WTC11 (cell line): ENCODE results near the gene CACTIN. TPM values are rescaled to one million over a fixed set of nuclear protein-coding genes. Genes with fewer than 3 reads are reported as not detected.
A peak's percentile ranks its signal among the peaks of the same experiment; 100 is the strongest.

ENCODE experiments used
- ATAC-seq: fragments of 200-7000 bp; cut with Tn5 transposase; 2 replicates; pipeline ENCODE4 v1.10.0; 2021; ENCODE audit warnings: mild to moderate bottlenecking, moderate library complexity
- CTCF ChIA-PET: fragments of 300-600 bp; sonication (Branson Sonifier 250); formaldehyde crosslinking; loops from one replicate; lab custom pipeline; 2021; ENCODE audit warnings: antibody characterized with exemption; lab: Charles Lee
- POLR2A ChIA-PET: fragments of 350-600 bp; sonication (Branson Sonifier 250); formaldehyde crosslinking; loops from one replicate; lab custom pipeline; 2021; ENCODE audit warnings: antibody characterized with exemption; lab: Charles Lee
- DNase-seq: peaks from one replicate; pipeline ENCODE4 v3.0.0; 2021; ENCODE audit warnings: low spot score
- H3K27ac Mint-ChIP-seq: 2 replicates; pipeline ENCODE4 v1.8.0; 2021; ENCODE audit warnings: mixed read lengths
- H3K27me3 Mint-ChIP-seq: 2 replicates; pipeline ENCODE4 v1.8.0; 2021; ENCODE audit warnings: low read depth, mild to moderate bottlenecking, moderate library complexity, mixed read lengths
- H3K36me3 Mint-ChIP-seq: 2 replicates; pipeline ENCODE4 v1.8.0; 2021; ENCODE audit warnings: mixed read lengths
- H3K4me1 Mint-ChIP-seq: 2 replicates; pipeline ENCODE4 v1.8.0; 2022; ENCODE audit warnings: mixed read lengths
- H3K4me3 Mint-ChIP-seq: 2 replicates; pipeline ENCODE4 v1.8.0; 2021; ENCODE audit warnings: mild to moderate bottlenecking, moderate library complexity, mixed read lengths
- H3K9me3 Mint-ChIP-seq: 2 replicates; pipeline ENCODE4 v1.8.0; 2021; ENCODE audit warnings: mixed read lengths
- AFF4 ChIP-seq: sonication (generic); formaldehyde crosslinking; IDR thresholded peaks from 2 replicates; pipeline ENCODE4 v1.8.1; 2023; ENCODE audit warnings: mild to moderate bottlenecking, missing genetic modification reagents, borderline replicate concordance
- CREB1 ChIP-seq: sonication (generic); formaldehyde crosslinking; IDR thresholded peaks from 2 replicates; pipeline ENCODE4 v1.8.0; 2023; ENCODE audit warnings: mild to moderate bottlenecking, missing genetic modification reagents
- CTCF ChIP-seq: fragments of 200-600 bp; IDR thresholded peaks from 2 replicates; pipeline ENCODE4 v1.8.0; 2022; ENCODE audit warnings: antibody characterized with exemption
- ELF4 ChIP-seq: sonication (generic); formaldehyde crosslinking; IDR thresholded peaks from 2 replicates; pipeline ENCODE4 v1.8.1; 2022; ENCODE audit warnings: low read depth, mild to moderate bottlenecking, moderate library complexity, missing genetic modification reagents
- ERG ChIP-seq: fragments of 250-450 bp; sonication (Bioruptor Pico); IDR thresholded peaks from 2 replicates; pipeline ENCODE4 v1.8.0; 2021; ENCODE audit warnings: mild to moderate bottlenecking
- ETV6 ChIP-seq: sonication (generic); formaldehyde crosslinking; IDR thresholded peaks from 2 replicates; pipeline ENCODE4 v1.8.1; 2022; ENCODE audit warnings: mild to moderate bottlenecking, missing genetic modification reagents
- GTF2I ChIP-seq: fragments of 250-450 bp; sonication (Bioruptor Pico); conservative IDR thresholded peaks from 2 replicates; pipeline ENCODE4 v1.4.0; 2021; ENCODE audit warnings: mild to moderate bottlenecking
- MLX ChIP-seq: sonication (generic); formaldehyde crosslinking; IDR thresholded peaks from 2 replicates; pipeline ENCODE4 v1.8.1; 2023; ENCODE audit warnings: mild to moderate bottlenecking, missing genetic modification reagents, moderate library complexity
- MYBL2 ChIP-seq: sonication (generic); formaldehyde crosslinking; IDR thresholded peaks from 2 replicates; pipeline ENCODE4 v1.8.1; 2023; ENCODE audit warnings: mild to moderate bottlenecking, moderate library complexity, missing genetic modification reagents
- NFATC4 ChIP-seq: fragments of 250-450 bp; sonication (Bioruptor Pico); IDR thresholded peaks from 2 replicates; pipeline ENCODE4 v1.9.0; 2021; ENCODE audit warnings: mild to moderate bottlenecking
- NR1H2 ChIP-seq: sonication (generic); formaldehyde crosslinking; IDR thresholded peaks from 2 replicates; pipeline ENCODE4 v1.9.0; 2021; ENCODE audit warnings: mild to moderate bottlenecking, moderate library complexity, missing genetic modification reagents
- NR2C2 ChIP-seq: sonication (generic); formaldehyde crosslinking; IDR thresholded peaks from 2 replicates; pipeline ENCODE4 v1.8.0; 2022; ENCODE audit warnings: mild to moderate bottlenecking, missing genetic modification reagents
- NR3C1 ChIP-seq: sonication (generic); formaldehyde crosslinking; conservative IDR thresholded peaks from 2 replicates; pipeline ENCODE4 v1.8.1; 2023; ENCODE audit warnings: low read depth, mild to moderate bottlenecking, missing genetic modification reagents
- SOX15 ChIP-seq: fragments of 250-450 bp; sonication (Bioruptor Pico); IDR thresholded peaks from 2 replicates; pipeline ENCODE4 v1.9.0; 2021; ENCODE audit warnings: mild to moderate bottlenecking
- SP1 ChIP-seq: sonication (generic); formaldehyde crosslinking; conservative IDR thresholded peaks from 2 replicates; pipeline ENCODE4 v1.8.1; 2022; ENCODE audit warnings: missing genetic modification reagents
- STAT6 ChIP-seq: sonication (generic); formaldehyde crosslinking; conservative IDR thresholded peaks from 2 replicates; pipeline ENCODE4 v1.8.1; 2023; ENCODE audit warnings: mild to moderate bottlenecking, low read depth, missing genetic modification reagents, moderate library complexity
- ZBTB21 ChIP-seq: sonication (generic); formaldehyde crosslinking; IDR thresholded peaks from 2 replicates; pipeline ENCODE4 v1.8.1; 2023; ENCODE audit warnings: mild to moderate bottlenecking, missing genetic modification reagents, borderline replicate concordance
- ZNF219 ChIP-seq: sonication (generic); formaldehyde crosslinking; IDR thresholded peaks from 2 replicates; pipeline ENCODE4 v1.8.0; 2023; ENCODE audit warnings: missing genetic modification reagents, mild to moderate bottlenecking, borderline replicate concordance
- total RNA-seq: library from RNA; stranded (reverse); gene quantifications from 3 replicates; pipeline ENCODE4 v1.2.3, GENCODE V29; 2021

CACTIN gene
- total RNA-seq, 1 experiment from 2014 or later, result 42.2 TPM

- ATAC-seq (peak; percentile 74), DNase-seq (peak; percentile 81)
Observed at GRCh38 chr19:3665681-3666544, 39.3 kb upstream of the CACTIN start.

More at GRCh38 chr19:3665681-3666544, 39.3 kb upstream of the CACTIN start:
- H3K4me3 Mint-ChIP-seq, result no peak overlapping the region
- TF ChIP-seq ZBTB21 (CRISPR knock-in tag) (0 out of 2 replicates have a peak, but pooled peaks have one; percentile 55), ELF4 (CRISPR knock-in tag) (no peak), CREB1 (CRISPR knock-in tag) (no peak), NR3C1 (CRISPR knock-in tag) (no peak), SOX15 (CRISPR knock-in tag) (no peak), ERG (CRISPR knock-in tag) (no peak), NR2C2 (CRISPR knock-in tag) (no peak), AFF4 (CRISPR knock-in tag) (no peak), MYBL2 (CRISPR knock-in tag) (no peak), NR1H2 (CRISPR knock-in tag) (no peak), NFATC4 (CRISPR knock-in tag) (no peak), STAT6 (no peak), MLX (CRISPR knock-in tag) (no peak), SP1 (peak; percentile 49; the same call in 1 of the 2 replicates), ZNF219 (CRISPR knock-in tag) (no peak), ETV6 (no peak), CTCF (peak; percentile 98), GTF2I (CRISPR knock-in tag) (no peak)
- H3K4me1 Mint-ChIP-seq, result no peaks in the 10 kb centered on the region
- peaks cover 15% of the 10 kb centered on the region for H3K36me3 Mint-ChIP-seq
- ChIA-PET POLR2A (no interaction called here), CTCF (interaction anchor here (0.5 to 4.2 kb wide), 17 partner anchors 11 to 412 kb away, joined by 3 to 22 read pairs (median 4); partner anchors contain the start of gene PIP5K1C)
- H3K27ac Mint-ChIP-seq, result peak overlapping the region; percentile 76
- no peaks in the 10 kb centered on the region for H3K27me3 Mint-ChIP-seq
- H3K9me3 Mint-ChIP-seq, result no peaks in the 10 kb centered on the region
